Gastrocnemius medialis (tissue), 4 donors: ENCODE results near the gene PLA2G4D.

ENCODE experiments used
- CTCF ChIP-seq, 5 experiments: fragments of 450-650 bp in 3 of 5; fragments of 200-600 bp in 2 of 5; sonication (generic) in 2 of 5; IDR thresholded peaks in 4 of 5; conservative IDR thresholded peaks in 1 of 5; 1 replicate in 4 of 5; 2 replicates in 1 of 5; pipeline ENCODE4 v1.5.1; 2016 to 2019; ENCODE audit warnings: antibody characterized with exemption in 5 of 5, mild to moderate bottlenecking in 3 of 5, moderate library complexity in 3 of 5
- POLR2A ChIP-seq, 2 donors: fragments of 450-650 bp; IDR thresholded peaks; one replicate each; pipeline ENCODE4 v1.6.1; 2017; ENCODE audit warnings: antibody characterized with exemption in 2 of 2, mild to moderate bottlenecking in 2 of 2, moderate library complexity in 2 of 2

DNA sequence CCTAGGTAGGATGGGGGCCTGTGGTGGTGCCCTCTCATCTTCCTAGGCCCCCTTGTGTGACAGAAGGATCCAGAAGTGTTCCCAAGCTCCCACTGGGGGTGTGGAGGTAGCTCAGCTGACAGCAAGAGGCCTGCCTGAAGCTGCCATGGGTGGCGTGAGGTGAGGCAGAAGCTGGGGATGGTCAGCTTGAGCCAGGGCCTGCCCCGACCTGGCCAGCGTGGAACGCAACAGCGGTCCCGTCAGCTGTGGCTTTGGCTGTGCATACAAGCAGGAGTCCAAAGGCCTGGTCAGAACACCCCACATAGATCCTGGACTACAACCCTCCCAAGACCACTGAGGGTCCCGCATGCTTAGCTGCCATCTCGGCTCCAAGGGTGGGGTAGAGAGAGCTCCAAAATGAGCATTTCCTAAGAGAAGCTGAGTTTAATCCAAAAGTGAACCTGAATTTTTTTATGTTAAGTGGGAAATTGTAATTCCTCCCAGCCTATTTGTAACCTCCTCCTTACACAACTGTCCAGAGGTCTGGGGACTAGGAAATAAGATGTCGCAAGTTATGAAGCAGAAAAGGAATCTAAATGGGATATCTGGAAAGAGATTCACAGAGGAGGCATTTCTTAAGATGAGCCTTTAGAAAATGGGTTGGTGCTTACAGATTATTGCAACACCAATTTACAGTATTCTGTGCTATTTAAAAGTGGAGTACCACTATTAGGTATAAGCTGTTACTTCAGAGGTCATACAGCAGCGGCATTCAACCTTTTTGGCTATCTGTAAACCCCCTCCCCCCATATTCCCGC lies 9.9 kb upstream of the PLA2G4D start:
- TF ChIP-seq CTCF (IDR thresholded peaks at IDR 0.05 in 4 of 5, conservative IDR thresholded peaks at IDR 0.05 in 1 of 5): no peak
- TF ChIP-seq POLR2A (IDR thresholded peaks at IDR 0.05): no peak
